Measurements from ENCODE around the gene BTG1. TPM values are rescaled to one million over a fixed set of nuclear protein-coding genes. Genes with fewer than 3 reads are reported as not detected.

BTG1 gene
- polyA plus RNA-seq, 3 donors: 189 to 242 (median 192) TPM

DNA sequence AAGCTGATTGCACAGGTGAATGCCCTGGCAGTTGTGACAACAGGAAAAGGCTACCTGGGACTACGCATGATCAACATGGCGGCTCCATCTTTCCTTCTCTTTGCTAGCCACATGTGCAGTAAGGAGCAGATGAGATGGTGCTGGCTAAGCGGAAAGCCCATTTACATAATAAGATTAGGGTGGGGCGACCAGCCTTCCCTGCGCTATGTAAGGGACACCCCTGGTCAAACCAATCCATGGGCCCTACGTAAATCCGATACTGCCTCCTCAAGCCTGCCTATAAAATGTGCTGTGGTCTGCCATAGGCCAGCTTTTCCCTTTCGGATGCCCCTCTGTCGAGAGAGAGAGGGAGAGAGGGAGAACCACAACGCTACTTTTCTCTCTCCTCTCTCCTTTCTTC is 31.0 kb upstream of the BTG1 start:
- Mint-ChIP-seq H3K27ac (no peak overlapping the region), H3K27me3 (ENCODE audit: low read depth in 3 of 3) (peaks cover 0 to 1% (median 1%) of the 10 kb centered on the region in 3 donors), H3K9me3 (peaks cover 0 to 11% (median 2%) of the 10 kb centered on the region in 7 donors), H3K36me3 (peaks cover 3 to 6% of the 10 kb centered on the region in 2 donors), H3K4me1 (peaks cover 9% of the 10 kb centered on the region), H3K4me3 (no peak overlapping the region)
- Histone ChIP-seq H3K4me2 (replicated peaks; ENCODE audit: extremely low read depth, low read length, poor library complexity, severe bottlenecking) (no peak overlapping the region), H3K79me2 (ENCODE audit: insufficient read depth, low read length) (no peaks in the 10 kb centered on the region), H3K9ac (ENCODE audit: insufficient read depth, low read length, poor library complexity, severe bottlenecking) (no peak overlapping the region), H3K4me1 (ENCODE audit: control insufficient read depth in 1 of 2, insufficient read depth in 2 of 2, low read length in 2 of 2) (no peaks in the 10 kb centered on the region), H2AFZ (ENCODE audit: insufficient read depth, low read depth, low read length, poor library complexity, severe bottlenecking) (no peak overlapping the region), H4K20me1 (ENCODE audit: insufficient read depth, low read length) (no peaks in the 10 kb centered on the region), H3K27ac (ENCODE audit: low read depth in 1 of 2, low read length in 2 of 2) (no peak overlapping the region), H3K27me3 (ENCODE audit: control insufficient read depth in 2 of 2, insufficient read depth in 2 of 2, low read length in 2 of 2) (no peaks in the 10 kb centered on the region), H3K36me3 (replicated peaks in 1 of 2; ENCODE audit: control insufficient read depth in 1 of 2, insufficient read depth in 2 of 2, low read length in 2 of 2) (no peaks in the 10 kb centered on the region), H3K9me3 (replicated peaks in 1 of 2; ENCODE audit: control insufficient read depth in 1 of 2, insufficient read depth in 1 of 2, low read length in 2 of 2) (no peaks in the 10 kb centered on the region), H3K4me3 (replicated peaks in 1 of 3; ENCODE audit: low read depth in 2 of 3, low read length in 3 of 3) (no peak overlapping the region)
- WGBS (ENCODE audit: insufficient coverage): 97% methylated on average over 5 of the region's 10 CpGs
- no peak for DNase-seq
- intact Hi-C loops (cut with micrococcal nuclease): no loop called here
- no peak for TF ChIP-seq CTCF (IDR thresholded peaks at IDR 0.05)

DNA sequence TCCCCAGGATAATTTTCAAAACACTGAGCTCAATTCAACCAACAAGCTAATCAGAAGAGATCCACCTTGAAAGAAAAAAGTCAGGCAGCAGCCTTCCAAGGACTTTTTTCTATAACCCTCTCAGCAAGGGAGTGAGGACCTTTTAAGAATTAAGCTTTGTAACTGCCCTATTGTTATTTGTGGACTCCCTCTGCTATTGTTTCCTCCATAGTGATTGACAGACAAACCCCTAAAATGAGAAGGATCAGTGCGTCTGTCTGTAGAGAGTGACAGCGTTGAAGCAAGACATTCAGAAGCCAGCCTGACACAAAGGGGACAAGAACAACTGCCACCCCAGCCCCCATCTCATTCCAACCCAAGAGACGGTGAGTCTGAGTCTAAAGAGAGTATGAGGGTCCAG is 30.3 kb upstream of the BTG1 start:
- H3K27me3 ChIP-seq (ENCODE audit: control insufficient read depth in 2 of 2, insufficient read depth in 2 of 2, low read length in 2 of 2): no peaks in the 10 kb centered on the region
- Mint-ChIP-seq H3K4me1 (peaks cover 9% of the 10 kb centered on the region), H3K36me3 (peaks cover 3 to 6% of the 10 kb centered on the region in 2 donors), H3K9me3 (peaks cover 0 to 11% (median 2%) of the 10 kb centered on the region in 7 donors), H3K27me3 (ENCODE audit: low read depth in 3 of 3) (peaks cover 0 to 1% (median 0%) of the 10 kb centered on the region in 3 donors), H3K4me3 (no peak overlapping the region), H3K27ac (no peak overlapping the region)
- no peak overlapping the region for H3K9ac ChIP-seq (ENCODE audit: insufficient read depth, low read length, poor library complexity, severe bottlenecking)
- no peak overlapping the region for H2AFZ ChIP-seq (ENCODE audit: insufficient read depth, low read depth, low read length, poor library complexity, severe bottlenecking)
- no peak for DNase-seq
- no CpG with 5 or more reads among the region's 3 CpGs for WGBS (ENCODE audit: insufficient coverage)
- TF ChIP-seq CTCF (IDR thresholded peaks at IDR 0.05): no peak
- no peaks in the 10 kb centered on the region for H3K79me2 ChIP-seq (ENCODE audit: insufficient read depth, low read length)
- intact Hi-C loops (cut with micrococcal nuclease): no loop called here
- H3K27ac ChIP-seq (ENCODE audit: low read depth in 1 of 2, low read length in 2 of 2): no peak overlapping the region
- no peak overlapping the region for H3K4me2 ChIP-seq (replicated peaks; ENCODE audit: extremely low read depth, low read length, poor library complexity, severe bottlenecking)
- no peak overlapping the region for H3K4me3 ChIP-seq (replicated peaks in 1 of 3; ENCODE audit: low read depth in 2 of 3, low read length in 3 of 3)
- no peaks in the 10 kb centered on the region for H4K20me1 ChIP-seq (ENCODE audit: insufficient read depth, low read length)
- no peaks in the 10 kb centered on the region for H3K36me3 ChIP-seq (replicated peaks in 1 of 2; ENCODE audit: control insufficient read depth in 1 of 2, insufficient read depth in 2 of 2, low read length in 2 of 2)
- H3K9me3 ChIP-seq (replicated peaks in 1 of 2; ENCODE audit: control insufficient read depth in 1 of 2, insufficient read depth in 1 of 2, low read length in 2 of 2): no peaks in the 10 kb centered on the region
- no peaks in the 10 kb centered on the region for H3K4me1 ChIP-seq (ENCODE audit: control insufficient read depth in 1 of 2, insufficient read depth in 2 of 2, low read length in 2 of 2)

All from CD14-positive monocyte (primary cell).